Parathyroid adenoma (tissue), 2 donors: ENCODE results near the gene PLPP2.
"Not testable (repeated sequence)": the region's sequence is repeated elsewhere in the genome, so short reads cannot be mapped to it uniquely, and the experiment has no call there.

Source experiments
- H2AFZ ChIP-seq: fragments of 300-600 bp; sonication (generic); one replicate; pipeline ENCODE4 v1.7.0; 2017; ENCODE audit warnings: antibody characterized with exemption, mild to moderate bottlenecking
- H3K27ac ChIP-seq: fragments of 300-600 bp; sonication (generic); one replicate; pipeline ENCODE4 v1.7.0; 2017
- H3K27me3 ChIP-seq: fragments of 300-600 bp; sonication (generic); one replicate; pipeline ENCODE4 v1.7.0; 2017; ENCODE audit warnings: low read length; ENCODE audit not compliant: control insufficient read depth, insufficient read depth
- H3K36me3 ChIP-seq: fragments of 300-600 bp; sonication (generic); one replicate; pipeline ENCODE4 v1.7.0; 2017; ENCODE audit warnings: low read length; ENCODE audit not compliant: control insufficient read depth, insufficient read depth
- H3K4me1 ChIP-seq: fragments of 300-600 bp; sonication (generic); one replicate; pipeline ENCODE4 v1.7.0; 2017; ENCODE audit warnings: control low read depth
- H3K4me2 ChIP-seq: fragments of 300-600 bp; sonication (generic); one replicate; pipeline ENCODE4 v1.7.0; 2017; ENCODE audit warnings: low read length
- H3K4me3 ChIP-seq: fragments of 300-600 bp; sonication (generic); one replicate; pipeline ENCODE4 v1.7.0; 2017; ENCODE audit warnings: low read depth, low read length
- H3K79me2 ChIP-seq: fragments of 300-600 bp; sonication (generic); one replicate; pipeline ENCODE4 v1.7.0; 2017; ENCODE audit warnings: control low read depth
- H3K9ac ChIP-seq: fragments of 300-600 bp; sonication (generic); one replicate; pipeline ENCODE4 v1.7.0; 2017; ENCODE audit warnings: mild to moderate bottlenecking
- H3K9me3 ChIP-seq: fragments of 300-600 bp; sonication (generic); one replicate; pipeline ENCODE4 v1.7.0; 2017; ENCODE audit warnings: low read length; ENCODE audit not compliant: control insufficient read depth
- TF ChIP-seq, protein P1 (sequence below): fragments of 300-600 bp; sonication (generic); IDR thresholded peaks from one replicate; pipeline ENCODE4 v1.7.0; 2017; ENCODE audit warnings: antibody characterized with exemption, mild to moderate bottlenecking
- donor health status: primary hyperparathyroidism.

The PLPP2 gene

DNA sequence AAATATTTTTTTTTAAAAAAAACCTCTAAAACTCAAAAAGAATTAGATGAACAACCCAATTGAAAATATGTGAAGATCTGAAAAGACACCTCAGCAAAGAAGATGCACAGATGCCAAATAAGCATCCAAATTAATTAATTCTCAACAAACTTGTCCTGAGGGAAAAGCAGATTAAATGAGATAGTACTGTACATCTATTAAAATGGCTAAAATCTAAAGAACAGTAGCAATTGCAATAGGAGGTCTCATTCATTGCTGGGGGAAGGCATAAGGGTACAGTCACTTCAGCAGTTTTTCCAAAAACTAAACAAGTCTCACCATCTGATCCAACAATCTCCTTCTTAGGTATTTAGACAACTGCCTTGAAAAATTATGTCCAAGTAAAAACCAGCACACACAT lies 22.0 kb downstream of the PLPP2 start:
- no peak overlapping the region for H3K9ac ChIP-seq
- TF ChIP-seq, protein P1, sequence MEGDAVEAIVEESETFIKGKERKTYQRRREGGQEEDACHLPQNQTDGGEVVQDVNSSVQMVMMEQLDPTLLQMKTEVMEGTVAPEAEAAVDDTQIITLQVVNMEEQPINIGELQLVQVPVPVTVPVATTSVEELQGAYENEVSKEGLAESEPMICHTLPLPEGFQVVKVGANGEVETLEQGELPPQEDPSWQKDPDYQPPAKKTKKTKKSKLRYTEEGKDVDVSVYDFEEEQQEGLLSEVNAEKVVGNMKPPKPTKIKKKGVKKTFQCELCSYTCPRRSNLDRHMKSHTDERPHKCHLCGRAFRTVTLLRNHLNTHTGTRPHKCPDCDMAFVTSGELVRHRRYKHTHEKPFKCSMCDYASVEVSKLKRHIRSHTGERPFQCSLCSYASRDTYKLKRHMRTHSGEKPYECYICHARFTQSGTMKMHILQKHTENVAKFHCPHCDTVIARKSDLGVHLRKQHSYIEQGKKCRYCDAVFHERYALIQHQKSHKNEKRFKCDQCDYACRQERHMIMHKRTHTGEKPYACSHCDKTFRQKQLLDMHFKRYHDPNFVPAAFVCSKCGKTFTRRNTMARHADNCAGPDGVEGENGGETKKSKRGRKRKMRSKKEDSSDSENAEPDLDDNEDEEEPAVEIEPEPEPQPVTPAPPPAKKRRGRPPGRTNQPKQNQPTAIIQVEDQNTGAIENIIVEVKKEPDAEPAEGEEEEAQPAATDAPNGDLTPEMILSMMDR = no peak

DNA sequence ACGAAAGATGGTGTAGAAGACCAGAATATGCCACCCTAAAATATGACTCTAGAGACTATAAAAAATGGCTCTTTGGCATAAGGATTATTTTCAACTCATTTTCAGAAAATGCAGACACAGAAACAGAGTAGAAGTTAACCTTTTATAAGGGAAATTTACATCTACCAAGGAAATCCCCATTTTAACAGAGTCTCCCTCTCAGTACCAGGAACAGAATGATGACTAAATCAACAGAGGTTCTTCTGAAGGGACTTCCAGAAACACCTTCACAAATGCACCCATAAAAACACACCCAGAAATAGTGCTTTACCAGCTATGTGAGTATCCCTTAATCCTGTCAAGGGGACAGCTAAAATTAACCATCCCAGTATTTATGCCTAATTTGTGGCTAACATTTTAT lies 29.1 kb downstream of the PLPP2 start:
- Histone ChIP-seq H2AFZ (no peak overlapping the region), H3K27me3 (no peaks in the 10 kb centered on the region), H3K79me2 (no peaks in the 10 kb centered on the region), H3K36me3 (no peaks in the 10 kb centered on the region), H3K9me3 (no peaks in the 10 kb centered on the region), H3K4me2 (no peak overlapping the region), H3K27ac (no peak overlapping the region), H3K4me1 (no peaks in the 10 kb centered on the region), H3K4me3 (no peak overlapping the region), H3K9ac (no peak overlapping the region)
- TF ChIP-seq, protein P1 = no peak

More for the DNA sequence above, 22.0 kb downstream of the PLPP2 start:
- H3K36me3 ChIP-seq = no peaks in the 10 kb centered on the region
- H2AFZ ChIP-seq = no peak overlapping the region
- H3K27ac ChIP-seq = peak overlapping the region; percentile 82
- H3K9me3 ChIP-seq = no peaks in the 10 kb centered on the region
- H3K27me3 ChIP-seq = no peaks in the 10 kb centered on the region
- H3K4me3 ChIP-seq = no peak overlapping the region
- H3K4me2 ChIP-seq = no peak overlapping the region
- H3K79me2 ChIP-seq = no peaks in the 10 kb centered on the region
- H3K4me1 ChIP-seq = peaks cover 8% of the 10 kb centered on the region

DNA sequence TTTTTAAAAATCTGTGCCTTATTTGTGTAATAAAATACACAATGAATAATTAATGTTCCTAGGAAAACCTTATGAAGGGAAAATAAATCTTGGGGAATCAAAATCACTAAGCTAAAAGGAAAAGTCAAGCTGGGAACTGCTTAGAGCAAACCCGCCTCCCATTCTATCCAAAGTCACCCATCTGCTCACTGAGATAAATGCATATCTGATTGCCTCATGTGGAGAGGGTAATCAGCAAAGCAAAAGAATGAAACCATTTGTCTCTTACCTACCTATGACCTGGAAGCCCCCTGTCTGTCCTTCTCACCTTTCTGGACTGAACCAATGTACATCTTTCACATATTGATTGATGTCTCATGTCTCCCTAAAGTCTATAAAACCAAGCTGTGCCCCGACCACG lies 34.4 kb downstream of the PLPP2 start:
- H3K9me3 ChIP-seq, H3K27ac ChIP-seq, H3K4me2 ChIP-seq, H3K36me3 ChIP-seq, H3K27me3 ChIP-seq, H3K4me1 ChIP-seq, H3K9ac ChIP-seq, H2AFZ ChIP-seq, H3K79me2 ChIP-seq, H3K4me3 ChIP-seq: not testable (repeated sequence)

DNA sequence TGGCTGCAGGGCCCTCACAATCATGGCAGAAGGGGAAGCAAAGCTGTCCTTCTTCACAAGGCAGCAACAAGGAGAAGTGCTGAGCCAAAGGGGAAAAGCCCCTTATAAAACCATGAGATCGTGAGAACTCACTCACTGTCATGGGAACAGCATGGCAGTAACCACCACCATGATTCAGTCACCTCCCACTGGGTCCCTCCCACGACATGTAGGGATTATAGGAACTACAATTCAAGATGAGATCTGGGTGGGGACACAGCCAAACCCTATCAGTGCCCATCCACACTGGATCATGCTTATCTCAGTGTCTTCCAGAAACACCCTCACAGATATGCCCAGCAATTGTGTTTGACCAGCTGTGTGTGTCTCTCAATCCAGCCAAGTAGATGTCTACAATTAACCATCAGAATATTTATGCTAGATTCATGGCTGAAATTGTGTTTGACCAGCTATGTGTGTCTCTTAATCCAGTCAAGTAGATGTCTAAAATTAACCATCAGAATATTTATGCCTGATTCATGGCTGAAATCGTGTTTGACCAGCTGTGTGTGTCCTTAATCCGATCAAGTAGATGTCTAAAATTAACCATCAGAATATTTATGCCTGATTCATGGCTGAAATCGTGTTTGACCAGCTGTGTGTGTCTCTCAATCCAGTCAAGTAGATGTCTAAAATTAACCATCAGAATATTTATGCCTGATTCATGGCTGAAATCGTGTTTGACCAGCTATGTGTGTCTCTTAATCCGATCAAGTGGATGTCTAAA lies 38.6 kb downstream of the PLPP2 start:
- H3K4me2 ChIP-seq, H3K27me3 ChIP-seq, H3K36me3 ChIP-seq, H3K79me2 ChIP-seq, H2AFZ ChIP-seq, H3K4me3 ChIP-seq, H3K4me1 ChIP-seq, H3K9me3 ChIP-seq, H3K9ac ChIP-seq, H3K27ac ChIP-seq: not testable (repeated sequence)

DNA sequence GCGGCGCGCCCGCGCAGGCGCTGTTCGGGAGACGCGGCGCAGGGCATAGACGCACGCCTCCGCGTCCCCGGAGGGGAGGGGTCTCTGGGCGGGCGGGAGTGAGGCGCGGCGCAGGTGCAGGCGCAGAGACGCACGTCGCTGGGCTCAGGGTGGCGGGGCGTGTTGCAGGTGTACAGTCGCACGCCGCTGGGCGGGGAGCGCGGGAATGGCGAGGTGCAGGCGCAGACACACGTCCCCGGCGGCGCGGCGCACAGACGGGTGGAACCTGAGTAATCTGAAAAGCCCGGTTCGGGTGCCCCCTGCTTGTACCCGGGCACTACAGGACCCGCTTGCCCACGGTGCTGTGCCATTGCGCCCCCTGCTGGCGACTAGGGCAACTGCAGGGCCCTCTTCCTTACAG lies 44.7 kb downstream of the PLPP2 start:
- Histone ChIP-seq H3K79me2 (no peaks in the 10 kb centered on the region), H2AFZ (no peak overlapping the region), H3K9me3 (no peaks in the 10 kb centered on the region), H3K4me3 (no peak overlapping the region), H3K27ac (no peak overlapping the region), H3K4me1 (no peaks in the 10 kb centered on the region), H3K27me3 (no peaks in the 10 kb centered on the region), H3K4me2 (no peak overlapping the region), H3K9ac (no peak overlapping the region), H3K36me3 (no peaks in the 10 kb centered on the region)
- TF ChIP-seq, protein P1 = no peak

DNA sequence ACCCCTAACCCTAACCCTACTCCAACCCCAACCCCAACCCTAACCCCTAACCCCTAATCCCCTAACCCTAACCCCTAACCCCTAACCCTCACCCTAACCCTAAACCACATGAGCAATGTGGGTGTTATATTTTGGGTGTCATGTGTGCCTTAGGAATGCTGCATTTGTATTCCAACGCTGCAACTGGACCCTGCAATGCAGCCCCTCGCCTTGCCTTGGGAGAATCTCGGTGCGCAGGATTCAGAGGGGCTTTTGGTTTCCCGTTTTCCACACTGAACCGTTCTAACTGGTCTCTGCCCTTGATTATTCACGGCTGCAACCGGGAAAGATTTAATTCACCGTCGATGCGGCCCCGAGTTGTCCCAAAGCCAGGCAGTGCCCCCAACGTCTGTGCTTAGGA lies 45.3 kb downstream of the PLPP2 start:
- not testable (repeated sequence) for H3K9ac ChIP-seq, H3K27ac ChIP-seq, H2AFZ ChIP-seq, H3K4me2 ChIP-seq, H3K79me2 ChIP-seq, H3K9me3 ChIP-seq, H3K4me3 ChIP-seq, H3K36me3 ChIP-seq, H3K27me3 ChIP-seq, H3K4me1 ChIP-seq
